Activated T-cell treated with anti-CD3 and anti-CD28 coated beads for 24 hours (primary cell): ENCODE measurements around the gene CEMIP2.
"Not testable (repeated sequence)": the region's sequence is repeated elsewhere in the genome, so short reads cannot be mapped to it uniquely, and the experiment has no call there.

Experiments used
- DNase-seq: peaks from one replicate; pipeline ENCODE4 v3.0.0-alpha.2; 2020; ENCODE audit warnings: low read depth

The CEMIP2 gene

DNA sequence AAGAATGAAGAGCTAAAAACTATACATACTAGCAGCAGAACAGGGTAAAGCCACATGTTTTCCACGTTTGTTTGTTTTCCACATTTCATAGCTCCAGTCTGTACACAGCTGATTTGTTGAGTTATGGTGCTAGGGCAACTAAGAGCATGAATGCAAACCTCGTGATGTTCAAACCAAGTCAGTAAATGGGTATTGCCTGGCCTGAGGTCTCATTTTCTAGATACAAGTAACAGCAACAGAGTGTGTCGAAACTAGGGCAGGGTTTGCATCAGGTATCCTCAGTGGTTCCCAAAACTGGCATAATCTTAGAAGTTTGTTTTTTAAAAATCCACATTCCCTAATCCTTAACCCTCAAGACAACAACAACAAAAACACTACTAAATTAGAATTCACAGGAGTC is 89.3 kb downstream of the CEMIP2 start:
- no peak for DNase-seq

DNA sequence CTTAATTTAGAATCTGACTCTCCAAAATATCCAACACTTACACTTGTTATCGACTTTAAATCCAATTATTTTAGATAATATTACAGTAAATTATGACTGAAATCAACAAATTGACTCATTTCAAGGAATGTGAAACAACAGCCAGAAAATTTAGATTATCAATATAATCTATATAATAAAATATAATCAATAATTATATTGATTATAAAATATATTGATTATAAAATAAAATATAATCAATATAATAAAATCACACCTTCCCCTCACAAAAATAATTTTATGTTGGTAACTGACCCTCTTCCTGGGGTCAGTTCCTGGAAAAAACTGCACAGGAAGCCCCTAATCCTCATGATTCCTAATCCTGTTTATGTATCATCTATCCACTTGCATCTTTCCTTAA is 91.1 kb downstream of the CEMIP2 start:
- no peak for DNase-seq

DNA sequence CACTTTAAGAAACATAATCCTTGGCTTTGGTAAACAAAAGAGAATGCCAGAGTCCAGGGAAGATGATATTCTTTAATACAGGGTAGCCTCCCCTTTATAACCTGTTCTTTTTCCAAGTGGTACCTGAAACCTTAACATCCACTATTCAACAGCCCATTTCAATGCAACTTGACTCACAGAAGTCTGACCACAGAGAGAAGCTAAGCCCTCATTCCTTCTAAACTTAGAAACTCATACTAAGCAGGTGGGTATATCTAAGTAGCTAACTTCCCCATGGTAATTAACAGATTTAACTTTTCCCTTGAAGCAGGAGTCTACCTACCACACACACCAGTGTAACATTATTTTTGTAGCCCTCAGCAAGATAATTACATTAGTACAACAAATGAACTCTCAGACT is 91.9 kb downstream of the CEMIP2 start:
- DNase-seq, result no peak

DNA sequence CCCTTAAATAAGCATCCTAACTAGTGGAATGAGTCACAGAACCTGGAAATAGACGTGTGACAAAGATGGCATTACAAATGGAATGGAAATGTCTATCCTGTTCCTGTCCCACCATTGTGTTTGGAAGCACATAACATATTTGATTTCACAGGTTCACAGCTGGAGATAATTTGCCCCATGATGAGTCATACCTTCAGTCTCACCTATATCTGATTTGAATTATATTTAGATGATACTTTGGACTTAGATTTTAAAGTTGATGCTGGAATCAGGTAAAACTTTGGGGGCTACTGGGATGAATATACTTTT is 92.5 kb downstream of the CEMIP2 start:
- no peak for DNase-seq

DNA sequence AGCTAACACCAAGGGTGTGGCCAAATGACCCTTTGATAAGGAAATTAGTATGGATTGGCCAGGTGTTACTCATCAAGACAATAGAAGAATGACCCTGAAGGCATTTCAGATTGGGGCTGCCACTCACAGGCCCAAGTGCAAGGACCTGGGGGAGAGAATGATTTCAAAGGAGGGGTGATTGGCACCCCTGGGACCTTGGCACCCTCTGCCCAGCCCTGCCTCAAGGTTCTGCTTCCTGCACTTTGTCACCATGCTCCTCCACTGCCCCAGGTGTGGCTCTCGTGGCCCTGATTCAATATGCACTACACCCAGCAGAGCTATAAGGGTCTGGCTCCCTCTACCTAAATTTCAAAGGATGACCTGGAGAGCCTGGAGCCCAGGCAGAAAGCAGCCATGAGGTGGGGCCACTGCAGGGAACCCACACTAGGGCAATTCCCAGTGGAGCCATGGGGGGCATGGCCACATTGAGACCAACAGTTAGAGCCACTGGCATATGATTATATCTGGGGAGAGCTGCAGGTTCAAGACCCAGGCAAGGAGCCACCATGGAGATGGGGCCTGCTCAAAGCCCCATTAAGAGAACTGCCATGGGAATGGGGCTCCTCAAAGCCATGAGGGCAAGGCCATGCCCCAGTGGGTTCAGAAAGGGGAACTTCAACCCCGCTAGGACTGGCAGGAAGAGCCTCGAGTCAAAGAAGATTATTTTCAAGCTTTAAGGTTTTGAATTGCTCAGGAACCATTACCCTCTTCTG is 93.0 kb downstream of the CEMIP2 start:
- no peak for DNase-seq

DNA sequence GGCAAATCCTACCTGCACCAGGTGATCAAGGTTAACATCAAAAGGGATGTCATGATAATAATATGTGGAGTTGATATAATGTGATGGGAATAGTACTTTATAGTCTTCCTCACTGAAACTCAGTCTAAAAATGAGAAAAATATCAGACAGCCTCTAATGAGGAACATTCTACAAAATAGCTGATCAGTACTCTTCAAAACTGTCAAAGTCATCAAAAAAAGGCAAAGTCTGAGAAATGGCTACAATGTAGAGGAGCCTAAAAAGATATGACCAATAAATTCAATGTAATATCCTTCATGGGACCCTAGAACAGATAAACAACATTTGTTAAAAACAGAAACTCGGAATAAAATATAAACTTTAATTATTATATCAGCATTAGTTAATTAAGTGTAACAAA is 95.7 kb downstream of the CEMIP2 start:
- DNase-seq, result no peak

DNA sequence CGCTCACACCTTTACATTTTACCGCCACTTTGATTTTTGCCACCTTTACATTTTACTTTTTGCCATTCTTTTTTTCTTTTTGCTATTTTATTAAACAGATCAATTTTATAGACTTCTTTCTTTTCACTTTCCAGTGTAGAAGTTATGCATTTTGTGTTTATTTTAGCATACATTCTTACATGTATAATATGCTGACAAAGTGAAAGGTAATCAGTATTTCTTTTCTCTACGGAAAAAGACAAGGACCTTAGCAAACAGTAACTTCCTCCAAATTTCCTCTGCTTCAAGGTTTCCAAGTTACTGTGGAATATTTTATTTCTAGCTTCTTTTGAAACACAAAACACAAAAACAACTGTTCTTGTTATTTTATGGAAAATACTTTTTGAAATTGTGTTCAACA is 97.0 kb downstream of the CEMIP2 start:
- no peak for DNase-seq

DNA sequence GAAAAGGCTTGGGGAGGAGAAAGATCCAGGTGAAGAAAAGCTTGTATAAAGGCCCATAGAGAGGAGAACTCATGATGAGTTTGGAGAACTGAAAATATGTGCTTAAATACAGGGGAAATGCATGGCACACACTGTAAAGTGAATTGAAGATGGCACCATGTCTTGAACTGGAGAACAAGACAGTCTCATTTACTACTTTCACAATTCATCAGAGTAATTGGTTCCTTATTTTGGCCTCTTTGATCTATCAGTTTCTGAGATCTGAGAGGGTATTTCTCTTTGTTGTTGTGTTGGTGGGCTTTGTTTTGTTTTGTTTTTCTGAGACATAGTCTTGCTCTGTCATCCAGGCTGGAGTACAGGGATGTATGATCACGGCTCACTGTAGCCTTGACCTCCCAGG is 98.2 kb downstream of the CEMIP2 start:
- no peak for DNase-seq

DNA sequence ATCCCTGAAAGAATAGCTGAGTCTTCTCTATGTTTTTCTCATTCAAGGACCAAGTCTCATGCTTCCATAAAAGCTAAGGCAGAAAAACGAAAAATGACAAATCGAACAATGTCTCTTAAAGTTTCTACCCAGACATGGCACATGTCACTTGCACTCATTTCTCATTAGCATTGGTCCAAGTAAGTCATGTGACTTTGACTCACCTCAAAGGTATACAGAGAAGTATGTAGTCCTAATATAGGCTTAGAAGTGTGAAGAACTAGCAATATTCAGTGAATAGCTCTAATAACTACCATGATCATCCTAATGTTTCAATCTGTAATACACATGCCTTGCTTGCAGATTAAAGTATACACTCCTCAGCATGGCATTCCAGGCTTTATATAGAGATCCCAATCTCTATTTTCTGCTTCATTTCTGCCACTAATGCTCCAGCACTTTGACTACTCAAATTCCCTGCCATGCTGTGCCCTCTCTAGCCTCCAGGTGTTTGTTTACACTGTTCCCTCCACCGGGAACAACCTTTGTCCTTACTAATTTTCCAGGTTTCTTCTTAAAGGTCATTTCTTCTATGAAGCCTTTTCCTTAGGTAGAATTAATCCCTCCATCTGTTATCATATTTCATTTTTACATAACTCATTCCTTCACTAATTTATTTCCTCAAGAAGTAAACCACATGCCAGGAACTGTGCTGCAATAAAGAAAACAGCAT is 98.9 kb downstream of the CEMIP2 start:
- no peak for DNase-seq

DNA sequence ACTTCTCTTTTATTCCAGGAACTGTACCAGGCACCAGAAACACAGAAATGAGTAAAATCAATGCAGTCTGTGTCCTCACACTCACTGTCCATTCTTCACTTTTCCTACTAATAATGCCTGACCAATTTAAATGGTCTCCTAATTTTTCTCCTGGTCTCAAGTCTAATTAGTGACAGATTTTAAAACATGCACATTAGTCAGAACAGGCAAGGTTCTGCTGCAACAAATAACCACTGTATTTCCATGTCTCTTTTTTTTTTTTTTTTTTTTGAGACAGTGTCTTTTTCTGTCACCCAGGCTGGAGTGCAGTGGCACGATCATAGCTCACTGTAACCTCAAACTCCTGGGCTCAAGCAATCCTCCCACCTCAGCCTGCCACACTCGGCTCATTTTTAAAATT is 99.6 kb downstream of the CEMIP2 start:
- DNase-seq, result no peak

DNA sequence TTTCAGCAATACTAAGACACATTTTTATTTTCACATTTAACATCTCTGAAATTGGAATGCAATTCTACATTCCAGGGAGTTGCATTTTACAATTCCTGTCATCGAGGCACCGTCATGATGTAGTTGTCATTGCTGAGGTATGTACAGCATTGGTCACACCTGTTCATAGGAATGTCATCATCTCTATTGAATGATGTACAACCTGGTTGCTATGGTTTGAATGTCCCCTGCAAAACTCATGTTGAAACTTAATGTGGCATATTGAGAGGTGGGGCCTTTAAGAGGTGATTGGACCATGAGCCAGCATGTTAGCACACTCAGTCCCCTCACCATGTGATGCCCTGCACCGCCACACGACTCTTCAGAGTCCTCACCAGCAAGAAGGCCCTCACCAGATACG is 103.1 kb downstream of the CEMIP2 start:
- no peak for DNase-seq

DNA sequence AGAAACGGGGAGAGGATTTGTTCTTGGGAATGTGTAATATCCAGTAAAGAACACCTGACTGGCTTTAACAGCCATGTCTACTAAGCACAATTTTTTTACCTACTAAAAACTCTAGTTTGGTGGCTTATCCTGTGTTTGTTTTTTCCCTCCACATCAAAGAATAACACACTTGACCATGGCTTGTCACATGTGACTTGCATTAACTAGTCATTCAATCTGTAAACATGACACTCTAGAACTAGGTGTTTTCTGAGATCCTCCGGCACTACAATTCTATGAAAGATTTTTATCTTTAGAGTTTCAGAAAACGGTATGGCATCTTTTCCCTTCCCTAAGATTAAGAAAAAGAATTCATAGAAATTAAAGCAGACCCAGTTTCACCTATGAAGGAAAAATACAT is 103.7 kb downstream of the CEMIP2 start:
- DNase-seq, result no peak

DNA sequence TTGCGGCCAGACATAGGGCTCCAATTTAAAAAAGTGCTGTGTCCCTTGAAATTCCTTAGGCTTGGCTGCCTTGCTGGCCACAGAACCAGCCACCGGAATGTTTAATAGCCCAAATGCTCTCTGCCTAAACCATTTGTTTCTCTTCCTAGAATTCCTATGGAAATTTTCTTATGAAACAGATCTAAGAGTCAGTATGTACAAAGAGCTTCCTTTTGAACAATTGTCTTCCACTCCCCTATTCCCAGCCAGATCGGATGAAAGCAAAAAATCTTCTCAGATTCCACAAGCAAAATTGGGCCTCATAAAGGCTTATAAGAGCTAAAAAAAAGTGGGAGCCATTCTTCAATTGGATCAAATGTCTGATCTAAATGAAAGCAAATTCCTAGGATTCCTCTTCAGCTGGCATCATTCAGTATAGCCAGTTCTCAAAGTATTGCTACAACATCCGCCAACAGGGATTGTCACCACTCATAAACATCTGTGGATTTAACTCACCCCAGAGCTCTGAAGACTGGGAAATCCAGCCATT is 104.3 kb downstream of the CEMIP2 start:
- no peak for DNase-seq

DNA sequence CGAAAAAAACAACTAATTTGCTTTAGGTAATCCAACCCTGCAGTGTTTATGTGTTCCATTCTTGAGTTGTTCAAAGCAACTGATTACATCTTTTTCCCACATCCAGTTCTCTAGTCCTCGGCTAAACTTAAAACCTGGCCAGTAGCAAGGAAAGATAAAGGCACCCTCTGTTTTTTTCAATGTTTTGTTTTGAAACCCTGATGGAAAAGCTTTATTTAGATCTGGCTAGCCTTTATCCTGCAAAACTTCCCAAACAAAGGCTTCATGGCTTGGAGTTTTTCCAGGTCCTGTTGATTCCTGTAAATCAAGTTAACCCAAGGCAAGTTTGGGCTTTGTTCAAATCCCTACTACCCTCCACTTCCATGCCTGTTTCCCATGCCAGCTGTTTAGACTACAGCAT is 105.1 kb downstream of the CEMIP2 start:
- DNase-seq, result no peak

DNA sequence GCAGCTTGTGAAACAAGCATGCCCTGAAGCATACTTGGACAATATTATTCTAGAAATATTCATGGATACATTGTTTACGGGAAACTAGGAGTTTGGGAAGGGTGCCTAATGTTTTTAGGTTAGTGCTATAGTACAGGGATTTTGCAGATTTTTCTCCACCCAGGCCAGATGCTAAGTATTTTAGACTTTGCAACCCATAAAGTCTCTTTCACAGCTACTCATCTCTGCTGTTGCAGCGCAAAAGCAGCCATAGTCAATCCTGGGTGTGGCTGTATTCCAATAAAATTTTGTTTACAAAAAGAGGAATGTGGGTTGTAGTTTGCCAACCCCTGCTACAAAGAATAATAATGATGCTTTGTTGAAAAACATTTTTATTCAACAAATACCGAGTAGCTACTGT is 106.2 kb downstream of the CEMIP2 start:
- DNase-seq, result no peak

DNA sequence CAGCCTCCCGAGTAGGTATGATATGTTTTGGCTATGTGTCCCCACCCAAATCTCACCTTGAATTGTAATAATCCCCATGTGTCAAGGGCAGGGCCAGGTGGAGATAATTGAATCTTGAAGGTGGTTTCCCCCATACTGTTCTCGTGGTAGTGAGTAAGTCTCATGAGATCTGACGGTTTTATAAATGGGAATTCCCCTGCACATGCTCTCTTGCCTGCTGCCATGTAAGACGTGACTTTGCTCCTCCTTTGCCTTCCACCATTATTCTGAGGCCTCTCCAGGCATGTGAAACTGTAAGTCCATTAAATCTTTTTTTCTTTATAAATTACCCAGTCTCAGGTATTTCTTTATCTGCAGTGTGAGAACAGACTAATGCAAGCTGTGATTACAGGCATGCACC is 111.0 kb downstream of the CEMIP2 start:
- DNase-seq, result not testable (repeated sequence)

DNA sequence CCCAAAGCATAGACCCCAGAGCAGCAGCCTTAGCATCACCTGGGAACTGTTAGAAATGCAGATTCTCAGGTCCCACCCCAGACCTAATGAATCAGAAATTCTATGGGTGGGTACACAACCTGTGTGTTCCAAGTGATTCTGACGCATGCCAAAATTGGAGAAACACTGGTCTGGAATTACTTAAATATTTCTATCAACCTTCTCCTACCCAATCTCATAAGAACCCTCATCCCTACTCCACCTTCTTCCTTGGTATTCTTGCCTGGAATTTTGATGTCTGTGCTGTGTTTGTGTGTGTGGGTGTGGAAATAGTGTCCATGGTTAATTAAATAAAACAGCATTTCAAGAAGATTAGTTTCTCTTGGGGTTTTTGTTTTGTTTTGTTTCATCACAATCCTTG is 111.8 kb downstream of the CEMIP2 start:
- DNase-seq, result no peak

DNA sequence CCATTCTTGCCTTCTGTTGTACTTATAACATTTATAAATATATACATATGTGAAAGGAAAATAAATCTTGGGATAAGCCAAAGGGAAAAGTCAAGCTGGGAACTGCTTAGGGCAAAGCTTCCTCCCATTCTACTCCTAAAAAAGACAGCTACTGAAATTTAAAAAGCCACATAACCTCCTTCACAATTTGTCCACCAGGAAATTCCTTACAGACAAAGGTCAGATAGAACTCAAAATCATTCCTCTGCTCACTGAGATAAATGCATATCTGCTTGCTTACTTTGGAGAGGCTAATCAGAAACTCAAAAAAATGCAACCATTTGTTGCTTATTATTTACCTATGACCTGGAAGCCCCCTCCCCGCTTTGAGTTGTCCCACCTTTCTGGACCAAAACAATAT is 112.5 kb downstream of the CEMIP2 start:
- DNase-seq, result no peak

DNA sequence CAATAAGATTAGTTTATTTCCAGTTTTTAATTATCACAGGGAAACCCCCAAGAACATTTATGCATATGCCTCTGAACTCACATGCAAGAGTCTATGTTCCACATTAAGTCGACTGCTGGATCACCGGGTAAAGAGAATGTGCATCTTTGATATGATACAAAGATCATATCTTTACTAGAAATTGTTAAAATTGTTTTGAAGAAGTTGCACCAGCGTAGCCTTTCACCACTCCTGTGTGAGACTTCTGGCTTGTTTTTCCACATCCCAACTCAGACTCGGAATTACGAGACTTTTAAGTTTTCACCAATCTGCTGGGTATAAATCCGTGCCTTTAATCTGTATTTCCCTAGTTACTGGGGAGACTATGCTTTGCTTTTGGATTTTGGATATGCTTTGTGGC is 113.2 kb downstream of the CEMIP2 start:
- DNase-seq, result no peak

DNA sequence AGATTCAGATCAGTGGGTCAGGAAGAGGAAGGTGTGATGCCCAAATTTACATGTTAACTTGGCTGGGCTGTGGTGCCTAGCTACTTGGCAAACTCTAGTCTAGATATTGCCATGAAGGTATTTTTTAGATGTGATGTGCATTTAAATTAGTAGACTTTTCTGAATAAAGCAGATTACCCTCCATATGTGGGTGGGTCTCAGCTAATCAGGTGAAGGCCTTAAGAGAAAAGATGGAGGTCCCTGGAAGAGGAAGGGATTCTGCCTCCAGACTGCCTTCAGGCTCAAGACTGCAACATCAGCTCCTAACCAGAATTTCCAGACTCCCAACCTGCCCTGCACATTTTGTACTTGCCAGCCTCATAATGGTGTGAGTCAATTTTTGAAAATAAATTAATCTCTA is 115.8 kb downstream of the CEMIP2 start:
- no peak for DNase-seq

DNA sequence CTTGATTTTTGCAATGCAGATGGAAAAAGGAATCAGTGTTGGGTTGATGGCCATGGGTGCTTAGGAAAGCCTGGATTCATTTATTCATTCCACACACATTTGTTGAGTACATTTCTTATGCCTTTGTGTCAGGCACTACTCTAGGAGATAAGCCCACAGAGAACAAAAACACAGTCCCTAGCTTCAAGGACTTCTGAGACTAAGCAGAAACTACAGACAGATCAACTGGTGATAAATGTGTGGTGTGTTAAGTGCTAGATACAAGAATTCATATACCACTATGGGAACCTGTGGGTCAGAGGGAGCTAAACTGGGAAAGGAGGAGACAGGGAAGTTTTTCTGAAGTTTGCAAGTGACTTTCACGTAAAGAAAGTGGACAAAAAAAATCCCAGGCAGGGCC is 119.9 kb downstream of the CEMIP2 start:
- no peak for DNase-seq

DNA sequence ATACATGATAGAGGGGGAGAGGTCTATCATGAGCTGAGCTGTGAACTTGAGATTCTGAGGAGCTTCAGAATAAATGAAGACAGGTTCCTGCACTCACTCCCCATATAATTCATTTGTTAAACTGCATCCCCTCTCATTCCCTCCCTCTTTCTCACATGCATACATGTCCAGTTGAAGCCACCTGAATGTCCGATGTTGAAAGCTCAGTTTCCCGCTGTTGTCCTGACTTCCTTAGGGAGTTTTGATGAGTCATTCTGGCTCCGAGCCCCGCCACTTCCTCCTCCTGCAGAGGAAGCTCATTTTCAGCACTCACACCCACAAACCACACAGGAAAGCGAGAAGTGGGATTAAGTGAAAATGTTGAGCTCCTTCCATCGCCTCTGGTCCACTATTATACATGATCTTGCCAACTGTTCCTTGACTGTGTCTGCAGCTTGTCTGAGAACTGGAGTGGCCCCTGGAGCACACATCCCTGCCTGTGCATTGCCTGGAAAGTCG is 121.2 kb downstream of the CEMIP2 start:
- no peak for DNase-seq

DNA sequence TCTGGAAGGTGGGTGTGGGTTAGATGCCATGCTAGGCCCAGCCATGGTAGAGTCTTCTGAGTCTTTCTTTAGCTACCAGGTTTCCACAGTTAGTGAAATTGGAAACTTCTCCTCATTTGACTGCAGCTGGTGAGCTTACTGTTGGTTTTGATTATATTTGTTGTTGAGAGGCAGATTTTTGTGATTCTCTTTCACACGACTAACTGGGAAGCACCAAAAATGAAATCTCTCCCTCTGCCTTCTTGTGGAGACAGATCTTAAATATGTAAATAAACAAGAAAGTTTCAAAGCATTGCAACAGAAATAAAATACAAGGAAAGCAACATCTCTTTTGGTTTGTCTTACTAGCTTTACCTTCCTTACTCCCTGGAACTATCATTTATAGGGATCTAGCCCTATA is 122.2 kb downstream of the CEMIP2 start:
- DNase-seq, result no peak
